RWPE1 (cell line): ENCODE results near the gene NXT1.
A peak's percentile ranks its signal among the peaks of the same experiment; 100 is the strongest.

Experiments
- CTCF ChIA-PET: fragments of 350-600 bp; sonication (Branson Sonifier 250); formaldehyde crosslinking; extraction: SDS; loops from one replicate; lab custom pipeline; 2021; lab: Yijun Ruan, JAX
- POLR2A ChIA-PET: fragments of 400-600 bp; formaldehyde crosslinking; extraction: SDS; loops from one replicate; lab custom pipeline; 2020; ENCODE audit warnings: antibody characterized with exemption; ENCODE audit not compliant: low non-redundant PET; lab: Yijun Ruan, JAX
- DNase-seq: peaks from one replicate; pipeline ENCODE4 v3.0.0; 2012; ENCODE audit warnings: low spot score
- H3K27ac ChIP-seq: fragments of 450-650 bp; 2 replicates; pipeline ENCODE4 v1.5.1; 2017
- TF ChIP-seq, protein P1 (sequence below): fragments of 450-650 bp; conservative IDR thresholded peaks from 2 replicates; pipeline ENCODE4 v1.5.1; 2017; ENCODE audit warnings: low read depth, mild to moderate bottlenecking

NXT1 gene

DNA sequence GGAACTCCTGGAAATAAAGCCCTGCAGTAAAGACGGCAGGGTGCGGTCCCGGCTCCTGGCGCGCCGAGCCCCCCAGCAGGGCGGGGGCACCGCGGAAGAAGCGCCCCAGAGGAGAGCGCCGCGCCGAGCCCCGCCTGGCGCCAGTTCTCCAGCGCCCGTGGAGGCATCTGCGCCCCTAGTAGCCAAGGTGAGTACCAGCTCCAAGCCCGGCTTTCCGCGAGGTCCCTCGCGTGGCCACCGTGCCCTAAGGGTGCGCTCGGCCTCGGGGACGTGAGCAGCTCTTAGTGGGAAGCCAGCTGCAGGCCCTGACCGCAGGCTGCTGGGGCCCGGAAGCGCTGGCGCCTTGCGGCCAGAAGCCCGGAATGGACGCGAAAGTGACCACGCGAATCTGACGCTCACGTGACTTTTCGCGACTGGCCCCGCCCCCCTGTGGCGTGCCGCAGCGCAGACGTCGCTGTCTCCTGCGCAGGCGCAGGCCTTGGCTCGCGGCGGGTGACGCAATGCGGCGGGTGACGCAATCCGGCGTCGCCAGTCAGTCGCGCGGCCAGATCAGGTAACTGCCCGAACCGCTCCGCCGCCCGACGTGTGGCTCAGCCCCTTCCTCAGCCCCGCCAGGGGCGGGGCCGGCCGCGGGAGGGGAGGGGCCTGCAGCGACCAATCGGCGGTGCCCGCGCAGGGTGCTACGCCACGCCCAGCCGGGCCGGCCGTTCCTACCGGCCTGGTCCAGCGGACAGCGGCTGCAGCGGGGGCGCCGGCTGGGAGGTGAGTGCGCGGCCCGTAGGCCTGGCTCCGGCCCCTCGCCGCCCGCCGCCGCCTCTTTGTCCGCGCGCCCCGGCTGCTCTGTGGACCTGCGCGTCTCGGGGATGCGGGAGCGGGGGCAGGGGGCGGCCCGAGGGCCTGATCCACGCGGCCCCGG, 11.1 kb downstream of the NXT1 start, which contains the start of gene GZF1:
Gene GZF1, plus strand, starts transcription at position 707 of the 916 bp plus-strand sequence. CDS start 2,202 bp downstream, outside the sequence.
- DNase-seq: peak; percentile 96
- ChIA-PET CTCF (interaction anchor here (0.6 kb wide), 1 partner anchor 170 kb away, joined by 3 read pairs; no protein-coding TSS in a partner anchor), POLR2A (no interaction called here)
- TF ChIP-seq, protein P1, sequence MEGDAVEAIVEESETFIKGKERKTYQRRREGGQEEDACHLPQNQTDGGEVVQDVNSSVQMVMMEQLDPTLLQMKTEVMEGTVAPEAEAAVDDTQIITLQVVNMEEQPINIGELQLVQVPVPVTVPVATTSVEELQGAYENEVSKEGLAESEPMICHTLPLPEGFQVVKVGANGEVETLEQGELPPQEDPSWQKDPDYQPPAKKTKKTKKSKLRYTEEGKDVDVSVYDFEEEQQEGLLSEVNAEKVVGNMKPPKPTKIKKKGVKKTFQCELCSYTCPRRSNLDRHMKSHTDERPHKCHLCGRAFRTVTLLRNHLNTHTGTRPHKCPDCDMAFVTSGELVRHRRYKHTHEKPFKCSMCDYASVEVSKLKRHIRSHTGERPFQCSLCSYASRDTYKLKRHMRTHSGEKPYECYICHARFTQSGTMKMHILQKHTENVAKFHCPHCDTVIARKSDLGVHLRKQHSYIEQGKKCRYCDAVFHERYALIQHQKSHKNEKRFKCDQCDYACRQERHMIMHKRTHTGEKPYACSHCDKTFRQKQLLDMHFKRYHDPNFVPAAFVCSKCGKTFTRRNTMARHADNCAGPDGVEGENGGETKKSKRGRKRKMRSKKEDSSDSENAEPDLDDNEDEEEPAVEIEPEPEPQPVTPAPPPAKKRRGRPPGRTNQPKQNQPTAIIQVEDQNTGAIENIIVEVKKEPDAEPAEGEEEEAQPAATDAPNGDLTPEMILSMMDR: no peak
- peak within 1 kb of the TSS; percentile 94 for H3K27ac ChIP-seq

DNA sequence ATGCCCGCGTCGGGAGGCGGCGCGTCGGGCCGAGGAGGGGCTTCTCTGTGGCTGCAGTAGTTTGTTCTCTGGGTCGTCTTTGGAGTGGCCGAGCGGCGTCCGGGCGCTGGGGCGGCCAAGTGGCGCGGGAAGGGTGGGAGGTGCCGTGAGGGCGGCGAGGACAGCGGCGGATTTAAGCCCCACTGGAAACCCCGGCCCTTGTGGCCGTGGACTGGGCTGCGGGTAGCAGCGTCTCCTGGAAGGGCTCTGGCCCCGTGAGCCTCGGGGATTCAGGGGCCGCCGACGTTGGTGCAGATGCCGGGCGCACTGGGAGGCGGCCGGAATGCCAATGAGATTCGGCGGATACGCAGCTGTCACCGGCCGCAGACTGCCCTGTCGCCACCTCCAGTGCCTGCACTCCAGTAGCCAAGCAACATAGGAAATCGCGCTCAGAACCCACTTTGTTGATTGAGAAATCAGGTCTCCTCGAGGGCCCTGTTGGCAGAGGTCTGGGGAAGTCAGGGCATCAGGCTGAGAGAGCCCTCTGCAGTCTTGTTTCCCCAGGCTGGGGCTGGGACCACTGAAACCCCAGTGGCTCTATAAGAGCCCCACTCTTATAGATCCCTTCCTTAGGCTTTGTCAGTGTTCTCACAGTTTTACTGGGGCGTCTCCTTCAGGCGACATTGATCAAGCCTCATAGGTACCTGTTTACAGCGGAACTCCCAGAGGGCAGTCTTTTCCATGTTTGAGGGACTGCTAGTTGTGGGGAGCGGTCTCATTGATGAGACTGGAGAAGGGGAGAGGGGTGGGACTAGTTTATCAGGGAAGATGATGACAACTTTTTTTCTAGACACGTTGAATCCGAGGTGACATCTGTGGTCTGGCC, 12.0 kb downstream of the NXT1 start:
- ChIA-PET POLR2A (no interaction called here), CTCF (no interaction called here)
- TF ChIP-seq, protein P1: no peak
- no peak for DNase-seq
- H3K27ac ChIP-seq: peak overlapping the region; percentile 94

DNA sequence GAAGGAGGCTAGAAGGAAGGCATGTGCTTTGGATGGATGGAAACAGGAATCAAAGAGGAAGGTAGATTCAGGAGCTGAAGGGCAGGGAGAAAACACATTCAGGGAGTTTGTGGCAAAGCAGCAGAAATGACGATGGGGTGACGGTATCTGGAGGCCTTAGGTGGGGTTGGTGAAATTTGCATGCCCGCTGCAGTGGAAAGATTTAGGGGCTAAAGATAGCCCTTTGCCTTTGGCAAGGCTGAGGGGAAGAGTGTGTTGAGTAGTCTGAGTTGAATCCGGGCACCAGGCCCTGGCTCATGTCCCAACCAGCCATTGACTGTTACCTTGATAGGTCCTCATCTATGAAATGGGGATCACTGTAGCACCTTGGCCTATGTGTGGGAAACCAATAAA, 12.7 kb downstream of the NXT1 start:
- TF ChIP-seq, protein P1: no peak
- POLR2A ChIA-PET: no interaction called here
- no peak for DNase-seq
- CTCF ChIA-PET: no interaction called here
- H3K27ac ChIP-seq: peak overlapping the region; percentile 94

DNA sequence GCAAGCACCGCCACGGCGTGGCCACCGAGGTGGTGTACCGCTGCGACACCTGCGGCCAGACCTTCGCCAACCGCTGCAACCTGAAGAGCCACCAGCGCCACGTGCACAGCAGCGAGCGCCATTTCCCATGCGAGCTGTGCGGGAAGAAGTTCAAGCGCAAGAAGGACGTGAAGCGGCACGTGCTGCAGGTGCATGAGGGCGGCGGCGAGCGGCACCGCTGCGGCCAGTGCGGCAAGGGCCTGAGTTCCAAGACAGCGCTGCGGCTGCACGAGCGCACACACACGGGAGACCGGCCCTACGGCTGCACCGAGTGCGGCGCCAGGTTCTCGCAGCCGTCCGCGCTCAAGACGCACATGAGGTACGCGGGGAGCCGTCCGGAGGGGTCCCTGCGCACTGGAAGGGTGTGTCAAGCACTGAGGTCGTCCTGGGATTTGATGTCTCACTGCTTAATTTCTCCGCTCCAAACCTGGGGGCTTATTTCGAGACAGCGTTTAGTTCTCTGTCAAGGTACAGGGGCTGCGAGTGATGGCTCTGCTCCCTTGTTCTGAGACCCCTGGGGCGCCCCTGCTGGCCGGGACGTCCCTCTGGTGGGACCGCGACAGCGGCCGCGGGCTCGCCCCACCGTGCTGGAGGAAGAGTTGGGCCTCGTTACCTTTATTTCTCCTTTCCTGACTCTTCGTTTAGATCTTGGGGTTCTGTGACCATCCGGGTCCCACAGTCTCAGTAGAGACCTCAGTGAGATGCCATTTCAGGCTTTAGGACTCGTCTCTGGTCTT, 15.0 kb downstream of the NXT1 start:
- TF ChIP-seq, protein P1: no peak
- ChIA-PET CTCF (no interaction called here), POLR2A (no interaction called here)
- H3K27ac ChIP-seq: peak overlapping the region; percentile 41
- DNase-seq: no peak

DNA sequence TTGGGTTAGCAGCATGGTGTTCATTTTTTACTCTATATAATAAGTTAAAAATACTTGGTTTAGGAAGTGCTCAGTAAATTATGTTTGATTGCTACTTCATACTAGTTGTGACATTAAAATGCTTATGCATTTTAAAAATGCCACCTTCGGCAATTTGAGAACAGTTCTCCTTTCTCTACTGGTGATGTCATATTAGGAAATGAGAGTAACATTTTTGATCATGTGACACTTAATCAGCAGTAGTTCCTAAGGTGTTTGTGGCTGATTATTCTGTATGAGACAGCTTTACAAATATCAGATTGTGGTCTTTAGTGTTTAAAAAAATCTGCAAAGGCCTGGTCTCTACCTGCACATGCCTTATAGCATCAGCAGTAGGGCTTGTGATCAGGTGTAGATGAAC, 15.8 kb downstream of the NXT1 start:
- no peak for DNase-seq
- TF ChIP-seq, protein P1: no peak
- ChIA-PET CTCF (no interaction called here), POLR2A (interaction anchor here (0.6 kb wide), 1 partner anchor 280 kb away, joined by 3 read pairs; no protein-coding TSS in a partner anchor)
- H3K27ac ChIP-seq: no peak overlapping the region
